ENCODE data around the gene COL20A1.

The COL20A1 gene

GRCh38 chr20:63315731-63316491 is 22.9 kb downstream of the COL20A1 start:
- TF ChIP-seq ZFX (IDR thresholded peaks at IDR 0.05) (no peak), CTCF (conservative IDR thresholded peaks at IDR 0.05) (no peak)
- no peak overlapping the region for H3K27ac ChIP-seq

GRCh38 chr20:63316502-63316921 is 23.5 kb downstream of the COL20A1 start:
- TF ChIP-seq ZFX (IDR thresholded peaks at IDR 0.05) (no peak), CTCF (conservative IDR thresholded peaks at IDR 0.05) (no peak)
- H3K27ac ChIP-seq, result no peak overlapping the region

- no peak overlapping the region for H3K27ac ChIP-seq
- TF ChIP-seq ZFX (IDR thresholded peaks at IDR 0.05) (no peak), CTCF (conservative IDR thresholded peaks at IDR 0.05) (no peak)
These were observed 24.1 kb downstream of the COL20A1 start for GRCh38 chr20:63317061-63317460.

- no peak for TF ChIP-seq ZFX (IDR thresholded peaks at IDR 0.05)
- no peak for TF ChIP-seq CTCF (conservative IDR thresholded peaks at IDR 0.05)
These were observed 24.8 kb downstream of the COL20A1 start for GRCh38 chr20:63317601-63318291.

GRCh38 chr20:63318391-63319163 is 25.6 kb downstream of the COL20A1 start:
- H3K27ac ChIP-seq, result no peak overlapping the region
- TF ChIP-seq ZFX (IDR thresholded peaks at IDR 0.05) (no peak), CTCF (conservative IDR thresholded peaks at IDR 0.05) (no peak)

More at GRCh38 chr20:63317601-63318291, 24.8 kb downstream of the COL20A1 start:
- H3K27ac ChIP-seq, result no peak overlapping the region

GRCh38 chr20:63319164-63320040 is 26.4 kb downstream of the COL20A1 start:
- H3K27ac ChIP-seq, result no peak overlapping the region
- TF ChIP-seq CTCF (conservative IDR thresholded peaks at IDR 0.05) (no peak), ZFX (IDR thresholded peaks at IDR 0.05) (no peak)
